Measurements from ENCODE around the gene JMJD8. TPM values are rescaled to one million over a fixed set of nuclear protein-coding genes. Genes with fewer than 3 reads are reported as not detected.
A peak's percentile ranks its signal among the peaks of the same experiment; 100 is the strongest.

Gene JMJD8
- total and polyA plus RNA-seq, 9 of the 15 experiments (the other 6 are each of a cell fraction or from before 2014, with no cell fraction given), result 1.2 to 50.6 (median 29.3) TPM

DNA sequence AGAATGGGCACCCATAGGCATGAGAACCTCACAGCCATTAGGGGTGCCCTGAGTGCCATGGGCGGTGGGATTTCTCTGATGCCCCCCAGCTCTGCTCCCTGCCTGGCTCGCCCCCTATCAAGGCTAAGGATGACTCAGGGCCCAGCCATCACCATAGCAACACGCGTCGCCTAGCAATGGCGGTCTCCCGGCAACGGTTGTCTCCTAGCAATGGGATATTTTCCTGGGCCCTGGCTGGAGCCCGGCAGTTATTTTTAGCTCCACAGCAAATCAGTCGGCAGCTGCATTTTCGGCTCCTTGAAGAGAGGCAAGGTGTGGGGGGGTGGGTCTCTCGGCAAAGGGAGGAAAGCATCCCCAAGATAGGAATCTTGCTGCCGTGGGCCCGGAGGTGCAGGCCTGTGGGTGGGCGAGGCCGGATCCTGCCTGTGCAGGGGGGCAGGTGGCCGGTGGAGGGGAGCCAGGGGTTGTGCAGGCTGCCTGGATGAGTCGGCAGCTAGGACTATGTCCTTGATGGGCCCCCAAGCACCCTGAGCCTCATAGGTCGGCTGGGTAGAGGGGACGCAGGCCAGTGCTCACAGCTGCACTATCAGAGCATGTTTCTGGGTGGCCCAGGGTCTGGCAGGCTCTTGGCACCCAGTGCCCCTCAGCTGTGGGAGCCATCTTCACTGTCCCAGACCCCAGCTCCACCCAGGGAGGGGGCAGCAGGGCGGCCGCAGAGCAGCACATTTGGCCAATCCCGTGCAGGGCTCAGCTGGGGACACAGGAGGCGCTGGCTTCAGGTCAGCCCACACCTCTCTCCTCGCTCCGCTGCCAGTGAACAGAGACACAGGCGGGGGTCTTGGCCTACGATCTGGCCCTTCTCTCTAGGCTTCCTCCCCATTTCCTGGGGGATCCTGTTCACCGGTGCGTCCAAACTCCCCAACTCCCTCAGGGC is 25.7 kb upstream of the JMJD8 start:
- POLR2A ChIA-PET, result interaction anchor here (0.5 to 1.4 kb wide), 4 partner anchors 11 to 75 kb away, joined by 3 to 6 read pairs (median 4); partner anchors contain the start of gene ANTKMT
- WGBS (ENCODE audit: insufficient coverage, low coverage, missing lambda C conversion rate), result 1% methylated on average over 22 of the region's 30 CpGs
- in situ Hi-C loops (cut with MboI), result loop anchor here (5.0 to 10.0 kb wide), 2 partner anchors 77 to 345 kb away; partner anchors contain the start of genes CHTF18 and RPUSD1
- CTCF ChIA-PET (ENCODE audit: low intra/inter-chr PET ratio), result interaction anchor here (3.0 to 4.5 kb wide), 2 partner anchors 75 to 346 kb away, joined by 12 to 73 read pairs; no protein-coding TSS in a partner anchor
- intact Hi-C loops (cut with micrococcal nuclease), result loop anchor here (5.0 kb wide), 1 partner anchor 97 kb away; no protein-coding TSS in a partner anchor
- DNase-seq (ENCODE audit: extremely low read depth in 1 of 4, low spot score in 3 of 4) (peak; percentile 76 to 88 (median 81)), FAIRE-seq (peak; percentile 81), ATAC-seq (peak; percentile 64)
- Histone ChIP-seq H3K4me3 (no peak overlapping the region), H3K9me3 (replicated peaks; ENCODE audit: control insufficient read depth, insufficient read depth, low read depth, low read length) (no peaks in the 10 kb centered on the region), H3K4me1 (replicated peaks in 1 of 2; ENCODE audit: control insufficient read depth in 2 of 2, insufficient read depth in 2 of 2, low read length in 2 of 2) (peaks cover 0 to 65% of the 10 kb centered on the region in 2 experiments; a peak in 3 of 5 replicates), H3K27ac (ENCODE audit: extremely low read depth, low read depth, low read length) (no peak overlapping the region), H4K20me1 (replicated peaks; ENCODE audit: control insufficient read depth, insufficient read depth, low read length) (peaks cover 20% of the 10 kb centered on the region; the same call in 1 of the 2 replicates), H3K27me3 (ENCODE audit: control insufficient read depth in 2 of 2, insufficient read depth in 2 of 2, low read length in 2 of 2) (peaks cover 0 to 17% of the 10 kb centered on the region in 2 experiments; a peak in 2 of 5 replicates), H3K9me1 (ENCODE audit: control insufficient read depth, insufficient read depth, low read length) (no peaks in the 10 kb centered on the region), H3K9ac (ENCODE audit: insufficient read depth in 1 of 2, low read depth in 2 of 2, low read length in 2 of 2) (peak overlapping the region in 1 of 2 experiments; percentile 43; a peak in 1 of 4 replicates), H3K79me2 (ENCODE audit: control insufficient read depth, insufficient read depth, low read length) (no peaks in the 10 kb centered on the region), H3K4me2 (ENCODE audit: insufficient read depth, low read length) (no peak overlapping the region), H3K36me3 (ENCODE audit: control insufficient read depth, insufficient read depth, low read length) (no peaks in the 10 kb centered on the region), H2AFZ (ENCODE audit: low read depth, low read length) (no peak overlapping the region)
- BruUV-seq (replicated peaks), result no TSS peak
- no peak for TF ChIP-seq NR2C2 (CRISPR knock-in tag; IDR thresholded peaks at IDR 0.05)
- no peak for TF ChIP-seq NR2C2 (tag; IDR thresholded peaks at IDR 0.05)
- TF ChIP-seq FOXK1 (CRISPR knock-in tag; IDR thresholded peaks at IDR 0.05; ENCODE audit: borderline replicate concordance), result no peak
- TF ChIP-seq ZNF217 (CRISPR knock-in tag; IDR thresholded peaks at IDR 0.05), result no peak
- no peak for TF ChIP-seq BRF1 (IDR thresholded peaks at IDR 0.05; ENCODE audit: borderline replicate concordance, extremely low read depth, insufficient read length)
- no peak for TF ChIP-seq KLF1 (tag; IDR thresholded peaks at IDR 0.05)
- TF ChIP-seq ETV6 (IDR thresholded peaks at IDR 0.05; ENCODE audit: borderline replicate concordance in 1 of 2, low read depth in 2 of 2, low read length in 1 of 2), result no peak
- no peak for TF ChIP-seq ETV6 (CRISPR knock-in tag; IDR thresholded peaks at IDR 0.05; ENCODE audit: borderline replicate concordance)
- TF ChIP-seq, protein P1, sequence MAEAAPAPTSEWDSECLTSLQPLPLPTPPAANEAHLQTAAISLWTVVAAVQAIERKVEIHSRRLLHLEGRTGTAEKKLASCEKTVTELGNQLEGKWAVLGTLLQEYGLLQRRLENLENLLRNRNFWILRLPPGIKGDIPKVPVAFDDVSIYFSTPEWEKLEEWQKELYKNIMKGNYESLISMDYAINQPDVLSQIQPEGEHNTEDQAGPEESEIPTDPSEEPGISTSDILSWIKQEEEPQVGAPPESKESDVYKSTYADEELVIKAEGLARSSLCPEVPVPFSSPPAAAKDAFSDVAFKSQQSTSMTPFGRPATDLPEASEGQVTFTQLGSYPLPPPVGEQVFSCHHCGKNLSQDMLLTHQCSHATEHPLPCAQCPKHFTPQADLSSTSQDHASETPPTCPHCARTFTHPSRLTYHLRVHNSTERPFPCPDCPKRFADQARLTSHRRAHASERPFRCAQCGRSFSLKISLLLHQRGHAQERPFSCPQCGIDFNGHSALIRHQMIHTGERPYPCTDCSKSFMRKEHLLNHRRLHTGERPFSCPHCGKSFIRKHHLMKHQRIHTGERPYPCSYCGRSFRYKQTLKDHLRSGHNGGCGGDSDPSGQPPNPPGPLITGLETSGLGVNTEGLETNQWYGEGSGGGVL (CRISPR knock-in tag; IDR thresholded peaks at IDR 0.05), result no peak
- no peak for TF ChIP-seq EHMT2 (IDR thresholded peaks at IDR 0.05)
- TF ChIP-seq, protein P2, sequence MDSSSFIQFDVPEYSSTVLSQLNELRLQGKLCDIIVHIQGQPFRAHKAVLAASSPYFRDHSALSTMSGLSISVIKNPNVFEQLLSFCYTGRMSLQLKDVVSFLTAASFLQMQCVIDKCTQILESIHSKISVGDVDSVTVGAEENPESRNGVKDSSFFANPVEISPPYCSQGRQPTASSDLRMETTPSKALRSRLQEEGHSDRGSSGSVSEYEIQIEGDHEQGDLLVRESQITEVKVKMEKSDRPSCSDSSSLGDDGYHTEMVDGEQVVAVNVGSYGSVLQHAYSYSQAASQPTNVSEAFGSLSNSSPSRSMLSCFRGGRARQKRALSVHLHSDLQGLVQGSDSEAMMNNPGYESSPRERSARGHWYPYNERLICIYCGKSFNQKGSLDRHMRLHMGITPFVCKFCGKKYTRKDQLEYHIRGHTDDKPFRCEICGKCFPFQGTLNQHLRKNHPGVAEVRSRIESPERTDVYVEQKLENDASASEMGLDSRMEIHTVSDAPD (CRISPR knock-in tag; IDR thresholded peaks at IDR 0.05), result no peak
- TF ChIP-seq, protein P3, sequence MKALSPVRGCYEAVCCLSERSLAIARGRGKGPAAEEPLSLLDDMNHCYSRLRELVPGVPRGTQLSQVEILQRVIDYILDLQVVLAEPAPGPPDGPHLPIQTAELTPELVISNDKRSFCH (CRISPR knock-in tag; IDR thresholded peaks at IDR 0.05), result no peak
- TF ChIP-seq, protein P3 (tag; IDR thresholded peaks at IDR 0.05), result no peak
- TF ChIP-seq, protein P4, sequence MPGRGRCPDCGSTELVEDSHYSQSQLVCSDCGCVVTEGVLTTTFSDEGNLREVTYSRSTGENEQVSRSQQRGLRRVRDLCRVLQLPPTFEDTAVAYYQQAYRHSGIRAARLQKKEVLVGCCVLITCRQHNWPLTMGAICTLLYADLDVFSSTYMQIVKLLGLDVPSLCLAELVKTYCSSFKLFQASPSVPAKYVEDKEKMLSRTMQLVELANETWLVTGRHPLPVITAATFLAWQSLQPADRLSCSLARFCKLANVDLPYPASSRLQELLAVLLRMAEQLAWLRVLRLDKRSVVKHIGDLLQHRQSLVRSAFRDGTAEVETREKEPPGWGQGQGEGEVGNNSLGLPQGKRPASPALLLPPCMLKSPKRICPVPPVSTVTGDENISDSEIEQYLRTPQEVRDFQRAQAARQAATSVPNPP (IDR thresholded peaks at IDR 0.05; ENCODE audit: borderline replicate concordance, insufficient read depth, insufficient read length), result no peak
- no peak for TF ChIP-seq CC2D1A (IDR thresholded peaks at IDR 0.05)

Measured in K562 (cell line).